GM21526 (cell line): Measurements from ENCODE around the gene GRM7.

Experiments used
- ATAC-seq: cut with Tn5 transposase; IDR thresholded peaks from one replicate; pipeline ENCODE4 v1.9.1; 2021; ENCODE audit warnings: moderate library complexity; ENCODE audit not compliant: unreplicated experiment, low FRiP score

GRM7 gene

GRCh38 chr3:7112523-7113056 lies 251.7 kb downstream of the GRM7 start:
- ATAC-seq: no peak

- ATAC-seq: peak; percentile 70
Measured at GRCh38 chr3:7144697-7145308, 283.9 kb downstream of the GRM7 start.

- ATAC-seq: no peak
Measured at GRCh38 chr3:7146529-7146928, 285.6 kb downstream of the GRM7 start.

- no peak for ATAC-seq
Measured at GRCh38 chr3:7158516-7158915, 297.6 kb downstream of the GRM7 start.

GRCh38 chr3:7160689-7161088 lies 299.8 kb downstream of the GRM7 start:
- no peak for ATAC-seq

GRCh38 chr3:7166460-7166859 lies 305.5 kb downstream of the GRM7 start:
- no peak for ATAC-seq

GRCh38 chr3:7171493-7171892 lies 310.6 kb downstream of the GRM7 start:
- ATAC-seq: no peak

GRCh38 chr3:7172996-7173395 lies 312.1 kb downstream of the GRM7 start:
- no peak for ATAC-seq

- ATAC-seq: no peak
Measured at GRCh38 chr3:7188551-7188950, 327.6 kb downstream of the GRM7 start.

GRCh38 chr3:7190095-7190494 lies 329.2 kb downstream of the GRM7 start:
- ATAC-seq: no peak

- ATAC-seq: no peak
Measured at GRCh38 chr3:7193269-7193668, 332.4 kb downstream of the GRM7 start.

- no peak for ATAC-seq
Measured at GRCh38 chr3:7194071-7194835, 333.3 kb downstream of the GRM7 start.

GRCh38 chr3:7195934-7196333 lies 335.0 kb downstream of the GRM7 start:
- no peak for ATAC-seq

GRCh38 chr3:7201784-7202183 lies 340.9 kb downstream of the GRM7 start:
- ATAC-seq: no peak

GRCh38 chr3:7203969-7204847 lies 343.3 kb downstream of the GRM7 start:
- no peak for ATAC-seq

GRCh38 chr3:7204848-7205156 lies 343.9 kb downstream of the GRM7 start:
- ATAC-seq: no peak

- peak; percentile 37 for ATAC-seq
Measured at GRCh38 chr3:7205535-7205934, 344.6 kb downstream of the GRM7 start.

- ATAC-seq: peak; percentile 87
Measured at GRCh38 chr3:7205962-7206361, 345.0 kb downstream of the GRM7 start.

GRCh38 chr3:7207125-7207524 lies 346.2 kb downstream of the GRM7 start:
- no peak for ATAC-seq

- no peak for ATAC-seq
Measured at GRCh38 chr3:7207928-7208327, 347.0 kb downstream of the GRM7 start.

- no peak for ATAC-seq
Measured at GRCh38 chr3:7209098-7209497, 348.2 kb downstream of the GRM7 start.
